A204.1 (cell line): ENCODE results near the gene UGT1A3.

ENCODE experiments used
- FAIRE-seq: peaks from 2 replicates; lab custom pipeline; 2012; peaks lifted over from hg19 to GRCh38; lab: Jason Lieb, UNC

UGT1A3 gene

GRCh38 chr2:233760043-233760442 is 31.2 kb downstream of the UGT1A3 start, which contains the start of gene UGT1A1:
TSS of gene UGT1A1 (plus strand) at chr2:233760270. CDS start at chr2:233760288, 18 bp downstream.
- FAIRE-seq, result no peak

- FAIRE-seq, result no peak
Measured at GRCh38 chr2:233761040-233761769, 32.4 kb downstream of the UGT1A3 start.

DNA sequence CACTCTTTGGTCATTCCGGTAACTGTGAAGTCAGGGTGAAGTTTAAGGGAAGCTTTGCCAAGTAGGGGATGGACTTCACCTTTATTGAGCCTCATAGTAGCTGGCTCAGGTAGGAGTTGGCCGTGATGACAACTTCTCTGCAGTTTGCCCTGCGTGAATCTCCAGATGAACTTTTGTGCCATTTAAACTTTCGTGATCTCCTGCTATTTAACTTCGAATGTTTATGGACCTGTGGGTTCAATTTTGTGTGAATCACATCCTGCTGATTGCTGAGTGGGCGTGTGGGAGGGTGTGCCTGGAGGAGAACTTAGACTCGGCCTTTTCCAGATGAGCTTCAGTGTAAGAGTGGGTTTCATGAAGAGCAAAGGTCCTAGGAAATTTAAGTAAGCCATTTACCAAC is 35.4 kb downstream of the UGT1A3 start:
- FAIRE-seq, result no peak

- FAIRE-seq, result no peak
Measured at GRCh38 chr2:233764761-233765160, 35.9 kb downstream of the UGT1A3 start.

GRCh38 chr2:233766416-233766815 is 37.6 kb downstream of the UGT1A3 start:
- no peak for FAIRE-seq

DNA sequence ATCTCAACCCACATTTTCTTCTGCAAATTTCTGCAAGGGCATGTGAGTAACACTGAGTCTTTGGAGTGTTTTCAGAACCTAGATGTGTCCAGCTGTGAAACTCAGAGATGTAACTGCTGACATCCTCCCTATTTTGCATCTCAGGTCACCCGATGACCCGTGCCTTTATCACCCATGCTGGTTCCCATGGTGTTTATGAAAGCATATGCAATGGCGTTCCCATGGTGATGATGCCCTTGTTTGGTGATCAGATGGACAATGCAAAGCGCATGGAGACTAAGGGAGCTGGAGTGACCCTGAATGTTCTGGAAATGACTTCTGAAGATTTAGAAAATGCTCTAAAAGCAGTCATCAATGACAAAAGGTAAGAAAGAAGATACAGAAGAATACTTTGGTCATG is 39.2 kb downstream of the UGT1A3 start:
- FAIRE-seq, result no peak

DNA sequence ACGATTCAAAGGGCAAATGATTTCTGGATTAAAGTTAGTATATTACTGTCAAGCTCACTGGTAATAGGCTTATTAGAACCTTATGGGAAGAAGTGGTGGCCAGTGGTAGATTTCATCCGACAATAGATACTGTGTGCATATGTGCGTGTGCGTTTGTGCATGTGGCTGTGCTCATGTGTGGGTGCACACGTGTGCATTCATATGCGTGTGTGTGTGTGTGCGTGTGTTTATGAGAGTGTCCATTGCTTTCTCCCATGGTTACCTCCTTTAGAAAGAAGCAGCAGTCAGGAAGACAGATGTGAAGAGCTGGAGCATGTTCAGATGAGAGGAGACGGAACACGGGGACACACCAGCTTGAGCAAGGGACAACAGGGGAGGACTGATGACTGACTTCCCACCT is 40.4 kb downstream of the UGT1A3 start:
- no peak for FAIRE-seq

DNA sequence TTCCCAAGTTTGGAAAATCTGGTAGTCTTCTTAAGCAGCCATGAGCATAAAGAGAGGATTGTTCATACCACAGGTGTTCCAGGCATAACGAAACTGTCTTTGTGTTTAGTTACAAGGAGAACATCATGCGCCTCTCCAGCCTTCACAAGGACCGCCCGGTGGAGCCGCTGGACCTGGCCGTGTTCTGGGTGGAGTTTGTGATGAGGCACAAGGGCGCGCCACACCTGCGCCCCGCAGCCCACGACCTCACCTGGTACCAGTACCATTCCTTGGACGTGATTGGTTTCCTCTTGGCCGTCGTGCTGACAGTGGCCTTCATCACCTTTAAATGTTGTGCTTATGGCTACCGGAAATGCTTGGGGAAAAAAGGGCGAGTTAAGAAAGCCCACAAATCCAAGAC is 43.3 kb downstream of the UGT1A3 start:
- FAIRE-seq, result no peak

DNA sequence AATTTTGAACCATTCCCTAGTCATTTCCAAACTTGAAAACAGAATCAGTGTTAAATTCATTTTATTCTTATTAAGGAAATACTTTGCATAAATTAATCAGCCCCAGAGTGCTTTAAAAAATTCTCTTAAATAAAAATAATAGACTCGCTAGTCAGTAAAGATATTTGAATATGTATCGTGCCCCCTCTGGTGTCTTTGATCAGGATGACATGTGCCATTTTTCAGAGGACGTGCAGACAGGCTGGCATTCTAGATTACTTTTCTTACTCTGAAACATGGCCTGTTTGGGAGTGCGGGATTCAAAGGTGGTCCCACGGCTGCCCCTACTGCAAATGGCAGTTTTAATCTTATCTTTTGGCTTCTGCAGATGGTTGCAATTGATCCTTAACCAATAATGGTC is 43.7 kb downstream of the UGT1A3 start:
- no peak for FAIRE-seq

DNA sequence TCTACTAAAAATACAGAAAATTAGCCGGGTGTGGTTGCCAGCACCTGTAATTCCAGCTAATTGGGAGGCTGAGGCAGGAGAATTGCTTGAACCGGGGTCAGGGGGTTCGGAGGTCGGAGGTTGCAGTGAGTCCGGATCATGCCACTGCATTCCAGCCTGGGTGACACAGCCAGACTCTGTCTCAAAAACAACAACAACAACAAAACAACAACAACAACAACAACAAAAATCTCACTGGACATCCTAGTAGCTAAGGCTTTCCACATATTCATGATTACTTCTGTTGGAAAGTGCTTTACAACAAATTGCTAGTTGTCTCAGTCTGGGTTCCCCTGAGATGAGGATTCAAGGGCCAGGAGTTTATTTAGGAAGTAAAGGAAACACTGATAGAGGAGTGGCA is 45.0 kb downstream of the UGT1A3 start:
- no peak for FAIRE-seq

- no peak for FAIRE-seq
Measured at GRCh38 chr2:233775414-233775813, 46.6 kb downstream of the UGT1A3 start.

- no peak for FAIRE-seq
Measured at GRCh38 chr2:233778030-233778429, 49.2 kb downstream of the UGT1A3 start, which contains the start of gene MROH2A. TSS of gene MROH2A (plus strand) at chr2:233778330. CDS start at chr2:233779359, 1,029 bp downstream.

DNA sequence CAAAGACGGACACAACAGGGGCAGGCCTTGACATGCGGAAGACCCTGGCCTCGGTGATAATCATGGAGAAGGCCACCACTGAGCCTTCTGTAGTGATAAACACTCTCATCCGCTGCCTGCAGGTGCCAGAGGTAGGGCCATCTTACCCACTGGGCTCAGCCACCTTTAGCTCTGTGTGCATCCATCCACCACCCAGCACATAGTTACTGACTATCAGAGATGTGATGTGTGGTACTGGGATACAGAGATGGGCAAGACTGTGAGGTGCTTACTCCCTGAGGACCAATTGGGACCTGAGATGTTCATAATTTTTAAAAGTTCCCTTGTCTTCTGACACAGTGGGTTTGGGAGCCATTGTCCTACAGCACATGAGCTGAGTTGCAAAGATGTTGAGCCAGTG is 50.9 kb downstream of the UGT1A3 start:
- no peak for FAIRE-seq

DNA sequence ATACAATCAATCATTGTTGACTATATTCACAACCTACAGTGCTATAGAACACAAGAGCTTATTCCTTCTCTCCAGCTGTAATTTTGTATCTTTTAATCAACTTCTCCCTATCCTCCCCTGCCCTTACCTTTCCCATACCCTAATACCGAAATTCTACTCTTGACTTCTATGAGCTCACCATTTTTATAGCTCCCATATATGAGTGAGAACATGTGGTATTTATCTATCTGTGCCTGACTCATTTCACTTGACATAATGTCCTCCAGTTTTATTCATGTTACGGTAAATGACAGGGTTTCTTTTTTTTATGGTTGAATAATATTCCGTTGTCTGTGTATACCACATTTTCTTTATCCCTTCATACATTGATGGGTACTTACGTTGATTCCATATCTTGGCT is 51.9 kb downstream of the UGT1A3 start:
- FAIRE-seq, result no peak

DNA sequence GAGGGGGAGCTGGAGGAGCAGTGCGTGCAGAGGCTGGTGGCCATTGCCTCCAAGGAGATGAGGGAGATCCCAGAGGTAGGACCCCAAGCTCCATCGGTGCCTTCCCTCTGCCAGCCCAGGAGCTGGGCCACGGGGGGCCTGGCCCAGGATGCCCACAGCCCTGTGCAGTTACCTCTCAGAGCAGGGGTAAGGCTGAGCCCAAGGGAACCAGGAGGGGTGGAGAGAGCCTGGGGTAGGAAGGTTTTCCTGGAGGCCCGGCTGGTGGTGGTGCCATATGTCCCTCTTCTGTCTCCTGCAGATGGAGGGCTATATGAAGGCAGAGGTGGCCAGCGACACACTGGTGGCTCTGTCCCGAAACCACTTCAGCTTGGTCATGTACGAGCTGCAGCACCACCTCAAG is 60.7 kb downstream of the UGT1A3 start:
- FAIRE-seq, result no peak

- no peak for FAIRE-seq
Measured at GRCh38 chr2:233791151-233791882, 62.5 kb downstream of the UGT1A3 start.

DNA sequence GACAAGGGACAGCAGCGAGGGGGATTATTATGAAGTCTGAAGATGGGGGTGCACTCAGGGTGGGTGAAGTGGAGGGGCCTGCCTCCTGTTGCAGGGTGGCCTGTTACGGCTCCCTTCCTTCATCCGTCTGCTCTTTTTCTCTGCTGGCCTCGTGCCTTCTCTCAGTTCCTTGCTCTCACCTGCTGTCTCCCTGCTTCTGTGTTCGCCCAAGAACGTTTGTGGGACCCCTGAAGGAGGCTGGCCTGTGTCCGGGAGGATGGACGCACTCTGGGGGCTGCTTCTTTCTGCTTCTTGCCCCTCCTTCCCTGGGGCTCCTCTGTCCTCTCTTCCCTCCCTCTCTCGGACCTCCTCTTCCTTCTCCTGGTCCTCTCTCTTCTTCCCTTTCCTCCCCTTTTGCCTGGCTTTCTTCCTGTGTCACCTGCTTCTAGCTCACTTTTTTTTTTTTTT is 63.1 kb downstream of the UGT1A3 start:
- FAIRE-seq, result no peak

DNA sequence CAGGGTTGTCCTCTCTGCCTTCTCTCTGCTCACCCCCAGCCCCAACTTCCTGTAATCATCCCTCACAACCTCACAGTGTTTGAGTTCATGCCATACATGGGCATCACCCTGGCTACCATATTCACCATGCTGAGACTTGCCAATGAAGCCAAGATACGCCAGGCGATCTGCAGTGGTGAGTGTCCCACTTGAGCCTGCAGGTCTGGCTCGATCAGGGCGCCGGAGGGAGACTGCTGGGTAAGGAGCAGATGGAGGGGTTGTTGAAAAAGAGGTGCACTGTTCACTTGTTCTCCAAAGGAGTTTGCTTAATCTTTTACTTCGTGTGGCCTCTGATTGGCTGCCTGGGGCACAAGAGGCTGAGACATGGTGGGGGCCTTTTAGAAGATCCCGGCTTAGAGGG is 63.9 kb downstream of the UGT1A3 start:
- FAIRE-seq, result no peak

DNA sequence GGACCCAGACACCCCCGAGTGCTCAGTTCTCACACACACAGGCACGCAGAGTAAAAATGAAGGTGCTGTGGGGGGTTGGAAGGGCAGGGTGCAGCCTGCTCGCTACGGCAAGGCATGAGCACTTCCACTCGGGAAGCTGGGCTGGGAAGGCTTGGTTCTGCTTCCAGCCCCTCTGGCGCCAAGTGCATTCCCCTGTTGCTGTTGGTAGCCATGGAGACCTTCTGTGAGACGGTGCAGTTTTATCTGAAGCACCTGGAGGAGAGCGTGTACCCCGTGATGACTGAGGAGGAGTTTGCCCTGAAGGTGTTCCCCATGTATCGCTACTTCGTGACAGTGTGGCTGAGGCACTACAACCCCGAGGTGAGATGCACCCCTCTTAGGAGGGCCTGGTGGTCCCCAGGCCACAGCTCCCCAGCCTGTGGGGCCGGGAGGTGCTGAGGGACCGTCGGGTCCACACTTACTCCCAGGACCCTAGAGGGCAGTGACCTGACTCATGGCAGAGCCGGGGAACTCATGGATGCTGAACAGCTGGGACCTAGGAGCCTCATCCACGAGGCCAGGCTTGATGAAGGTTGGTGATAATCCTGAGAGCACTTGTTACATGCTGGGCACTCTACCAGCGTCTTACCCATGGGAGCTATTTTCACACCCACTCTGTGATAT is 64.8 kb downstream of the UGT1A3 start:
- FAIRE-seq, result no peak

GRCh38 chr2:233794128-233794658 is 65.4 kb downstream of the UGT1A3 start:
- no peak for FAIRE-seq

DNA sequence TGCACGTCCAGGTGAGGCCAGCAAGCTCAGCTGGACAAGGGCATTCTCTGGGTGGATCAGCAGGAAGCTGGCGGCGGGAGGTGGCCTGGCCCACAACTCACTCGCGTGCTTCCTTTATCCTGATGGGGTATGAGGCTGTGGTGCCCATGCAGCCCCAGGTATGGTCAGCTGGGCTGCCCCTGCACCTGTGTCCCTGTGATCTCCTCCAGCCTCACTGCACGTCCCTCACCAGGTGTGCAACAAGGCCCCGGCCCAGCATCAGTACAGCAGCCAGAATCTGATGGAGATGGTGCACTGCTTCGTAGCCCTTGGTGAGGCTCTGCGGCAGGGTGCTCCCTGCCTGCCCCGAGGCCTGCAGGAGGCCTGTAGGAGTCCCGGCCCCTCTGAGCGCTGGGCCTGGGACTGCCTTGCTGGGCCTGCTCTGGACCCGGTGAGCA is 66.9 kb downstream of the UGT1A3 start:
- FAIRE-seq, result no peak

GRCh38 chr2:233796254-233796653 is 67.4 kb downstream of the UGT1A3 start:
- FAIRE-seq, result no peak
